Sigmoid colon (tissue), 4 donors: ENCODE data around the gene LRP11.
A peak's percentile ranks its signal among the peaks of the same experiment; 100 is the strongest.

Experiments used
- POLR2A ChIP-seq, 2 donors: fragments of 450-650 bp; IDR thresholded peaks; one replicate each; pipeline ENCODE4 v1.6.1; 2016; ENCODE audit warnings: antibody characterized with exemption in 2 of 2, mild to moderate bottlenecking in 2 of 2, moderate library complexity in 2 of 2
- POLR2AphosphoS5 ChIP-seq, 4 donors: sonication (generic); formaldehyde crosslinking; IDR thresholded peaks; one replicate each; pipeline ENCODE4 v1.6.1; 2017; ENCODE audit warnings: antibody characterized with exemption in 4 of 4
- TF ChIP-seq, protein P1 (sequence below), 4 experiments: fragments of 450-650 bp in 3 of 4; fragments of 200-600 bp in 1 of 4; IDR thresholded peaks; one replicate each; pipeline ENCODE4 v1.5.1; 2016 to 2019; ENCODE audit warnings: antibody characterized with exemption in 4 of 4, mild to moderate bottlenecking in 3 of 4, moderate library complexity in 2 of 4

DNA sequence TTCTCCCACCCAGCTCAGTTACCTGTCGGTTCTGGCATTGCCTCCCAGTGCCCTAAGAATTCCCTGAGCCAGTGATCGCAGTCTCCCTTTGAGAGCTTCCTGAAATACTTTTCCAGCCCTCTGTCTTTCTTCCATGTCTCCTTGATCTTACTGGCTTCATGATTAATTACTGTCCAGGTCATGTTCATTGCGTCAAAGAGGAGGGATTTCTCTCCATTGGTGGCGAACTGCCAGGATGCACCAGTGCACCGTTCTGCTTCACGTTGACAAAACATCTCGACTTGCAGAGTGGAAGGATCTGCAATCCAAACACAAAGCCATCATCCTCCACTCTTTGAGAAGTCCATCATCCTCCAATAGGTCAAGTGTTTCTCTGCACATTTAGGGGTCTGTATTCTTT is 25.2 kb upstream of the LRP11 start:
- TF ChIP-seq, protein P1, sequence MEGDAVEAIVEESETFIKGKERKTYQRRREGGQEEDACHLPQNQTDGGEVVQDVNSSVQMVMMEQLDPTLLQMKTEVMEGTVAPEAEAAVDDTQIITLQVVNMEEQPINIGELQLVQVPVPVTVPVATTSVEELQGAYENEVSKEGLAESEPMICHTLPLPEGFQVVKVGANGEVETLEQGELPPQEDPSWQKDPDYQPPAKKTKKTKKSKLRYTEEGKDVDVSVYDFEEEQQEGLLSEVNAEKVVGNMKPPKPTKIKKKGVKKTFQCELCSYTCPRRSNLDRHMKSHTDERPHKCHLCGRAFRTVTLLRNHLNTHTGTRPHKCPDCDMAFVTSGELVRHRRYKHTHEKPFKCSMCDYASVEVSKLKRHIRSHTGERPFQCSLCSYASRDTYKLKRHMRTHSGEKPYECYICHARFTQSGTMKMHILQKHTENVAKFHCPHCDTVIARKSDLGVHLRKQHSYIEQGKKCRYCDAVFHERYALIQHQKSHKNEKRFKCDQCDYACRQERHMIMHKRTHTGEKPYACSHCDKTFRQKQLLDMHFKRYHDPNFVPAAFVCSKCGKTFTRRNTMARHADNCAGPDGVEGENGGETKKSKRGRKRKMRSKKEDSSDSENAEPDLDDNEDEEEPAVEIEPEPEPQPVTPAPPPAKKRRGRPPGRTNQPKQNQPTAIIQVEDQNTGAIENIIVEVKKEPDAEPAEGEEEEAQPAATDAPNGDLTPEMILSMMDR (IDR thresholded peaks at IDR 0.05), result no peak
- no peak for TF ChIP-seq POLR2A (IDR thresholded peaks at IDR 0.05)
- TF ChIP-seq POLR2AphosphoS5 (IDR thresholded peaks at IDR 0.05), result peak in 1 of 4 donors; percentile 11
